IMR-90 (cell line): ENCODE measurements around the gene SOCS3. TPM values are rescaled to one million over a fixed set of nuclear protein-coding genes. Genes with fewer than 3 reads are reported as not detected.
A peak's percentile ranks its signal among the peaks of the same experiment; 100 is the strongest.

Experiments
- ATAC-seq: fragments of 200-7000 bp; cut with Tn5 transposase; 2 replicates; pipeline ENCODE4 v1.9.1; 2020; ENCODE audit warnings: low read depth, mild to moderate bottlenecking, moderate library complexity
- BruUV-seq: library from RNA; stranded (reverse); fragments of 400-500 nt; replicated peaks from 2 replicates; lab custom pipeline; 2021; lab: Mats Ljungman, UMichigan
- CTCF ChIA-PET: fragments of 300-600 bp; formaldehyde crosslinking; extraction: SDS; loops from one replicate; lab custom pipeline; 2021; ENCODE audit warnings: antibody characterized with exemption; lab: Yijun Ruan, JAX
- POLR2A ChIA-PET: fragments of 300-600 bp; sonication (Branson Sonifier 250); formaldehyde crosslinking; loops from one replicate; lab custom pipeline; 2022; ENCODE audit warnings: antibody characterized with exemption; ENCODE audit not compliant: unreplicated experiment; lab: Charles Lee
- DNase-seq: peaks from one replicate; pipeline ENCODE4 v3.0.0; 2013
- H2AFZ ChIP-seq: replicated peaks from 2 replicates; pipeline ENCODE3; 2013; ENCODE audit warnings: low read length, mild to moderate bottlenecking; ENCODE audit not compliant: poor library complexity
- H2AK5ac ChIP-seq: 2 replicates; pipeline ENCODE4 v1.6.1; 2013; ENCODE audit warnings: low read depth, low read length, inconsistent platforms
- H2AK9ac ChIP-seq: replicated peaks from 2 replicates; pipeline ENCODE3; 2013; ENCODE audit warnings: mild to moderate bottlenecking, low read depth, low read length, moderate library complexity; ENCODE audit not compliant: poor library complexity
- H2BK120ac ChIP-seq: 2 replicates; pipeline ENCODE4 v1.6.1; 2013; ENCODE audit warnings: low read depth, low read length, inconsistent platforms
- H2BK15ac ChIP-seq: 3 replicates; pipeline ENCODE4 v1.6.1; 2013; ENCODE audit warnings: low read depth, low read length, inconsistent platforms
- H2BK20ac ChIP-seq: 2 replicates; pipeline ENCODE4 v1.6.1; 2013; ENCODE audit warnings: low read depth, mild to moderate bottlenecking, inconsistent platforms, low read length, moderate library complexity
- H2BK5ac ChIP-seq: 2 replicates; pipeline ENCODE4 v1.6.1; 2013; ENCODE audit warnings: mild to moderate bottlenecking, low read depth, low read length, inconsistent platforms; ENCODE audit not compliant: poor library complexity, severe bottlenecking
- H3K14ac ChIP-seq: replicated peaks from 2 replicates; pipeline ENCODE4 v1.6.1; 2013; ENCODE audit warnings: low read depth, low read length, inconsistent platforms
- H3K18ac ChIP-seq: 2 replicates; pipeline ENCODE4 v1.6.1; 2013; ENCODE audit warnings: low read depth, low read length, control low read depth
- H3K23ac ChIP-seq: 2 replicates; pipeline ENCODE4 v1.6.1; 2013; ENCODE audit warnings: low read depth, low read length, inconsistent platforms
- H3K27ac ChIP-seq: 2 replicates; pipeline ENCODE4 v1.5.1; 2013; ENCODE audit warnings: mild to moderate bottlenecking, control low read depth, low read length; ENCODE audit not compliant: insufficient read depth
- H3K27me3 ChIP-seq: 2 replicates; pipeline ENCODE4 v1.6.1; 2013; ENCODE audit warnings: low read length; ENCODE audit not compliant: control insufficient read depth, insufficient read depth
- H3K36me3 ChIP-seq: 2 replicates; pipeline ENCODE4 v1.6.1; 2013; ENCODE audit warnings: low read length, mixed read lengths; ENCODE audit not compliant: control insufficient read depth, insufficient read depth
- H3K4ac ChIP-seq: 2 replicates; pipeline ENCODE4 v1.6.1; 2013; ENCODE audit warnings: low read depth, low read length, inconsistent platforms
- H3K4me1 ChIP-seq: 2 replicates; pipeline ENCODE4 v1.6.1; 2013; ENCODE audit warnings: low read length, mixed read lengths; ENCODE audit not compliant: control insufficient read depth, insufficient read depth
- H3K4me2 ChIP-seq: 2 replicates; pipeline ENCODE4 v1.6.1; 2013; ENCODE audit warnings: low read depth, mild to moderate bottlenecking, control low read depth, low read length, moderate library complexity
- H3K4me3 ChIP-seq: 2 replicates; pipeline ENCODE4 v1.5.1; 2013; ENCODE audit warnings: low read depth, mild to moderate bottlenecking, control low read depth, low read length, moderate library complexity; ENCODE audit not compliant: insufficient read depth
- H3K56ac ChIP-seq: 2 replicates; pipeline ENCODE4 v1.6.1; 2013; ENCODE audit warnings: low read length, inconsistent platforms; ENCODE audit not compliant: insufficient read depth; ENCODE audit errors: extremely low read depth
- H3K79me1 ChIP-seq, 2 experiments: 2 replicates each; pipeline ENCODE4 v1.6.1; 2013; ENCODE audit warnings: low read length in 2 of 2, inconsistent platforms in 1 of 2, low read depth in 1 of 2
- H3K9ac ChIP-seq: 2 replicates; pipeline ENCODE4 v1.6.1; 2013; ENCODE audit warnings: low read depth, low read length, control low read depth
- H3K9me1 ChIP-seq: 2 replicates; pipeline ENCODE4 v1.6.1; 2013; ENCODE audit warnings: low read length, inconsistent platforms; ENCODE audit not compliant: insufficient read depth
- H3K9me3 ChIP-seq: 2 replicates; pipeline ENCODE4 v1.6.1; 2013; ENCODE audit warnings: low read length; ENCODE audit not compliant: control insufficient read depth, insufficient read depth
- H4K20me1 ChIP-seq: 2 replicates; pipeline ENCODE4 v1.6.1; 2013; ENCODE audit warnings: low read length, inconsistent platforms; ENCODE audit not compliant: insufficient read depth
- H4K5ac ChIP-seq: 2 replicates; pipeline ENCODE4 v1.6.1; 2013; ENCODE audit warnings: mild to moderate bottlenecking, low read depth, low read length, control low read depth
- H4K8ac ChIP-seq, 2 experiments: 2 replicates each; pipeline ENCODE4 v1.6.1; 2013; ENCODE audit warnings: low read depth in 2 of 2, low read length in 2 of 2, control low read depth in 1 of 2, inconsistent platforms in 1 of 2
- H4K91ac ChIP-seq: 2 replicates; pipeline ENCODE4 v1.6.1; 2013; ENCODE audit warnings: low read depth, low read length, inconsistent platforms; ENCODE audit not compliant: insufficient read depth
- BHLHE40 ChIP-seq: fragments of 150-350 bp; IDR thresholded peaks from 2 replicates; pipeline ENCODE4 v1.6.1; 2016; ENCODE audit warnings: mild to moderate bottlenecking, low read depth, low read length
- CEBPB ChIP-seq: IDR thresholded peaks from 2 replicates; pipeline ENCODE4 v1.6.1; 2012; ENCODE audit warnings: low read depth, low read length, improper control_type of control experiment
- FOS ChIP-seq: fragments of 150-350 bp; IDR thresholded peaks from 2 replicates; pipeline ENCODE4 v1.6.1; 2016; ENCODE audit warnings: low read depth, low read length
- MAZ ChIP-seq: IDR thresholded peaks from 2 replicates; pipeline ENCODE4 v1.6.1; 2012; ENCODE audit warnings: low read depth, mild to moderate bottlenecking, low read length, improper control_type of control experiment, moderate library complexity, borderline replicate concordance
- MXI1 ChIP-seq: IDR thresholded peaks from 2 replicates; pipeline ENCODE4 v1.6.1; 2012; ENCODE audit warnings: low read depth, mild to moderate bottlenecking, low read length, moderate library complexity, borderline replicate concordance
- NFE2L2 ChIP-seq: fragments of 150-350 bp; IDR thresholded peaks from 2 replicates; pipeline ENCODE4 v1.6.1; 2016; ENCODE audit warnings: low read depth, mild to moderate bottlenecking, low read length
- POLR2A ChIP-seq: IDR thresholded peaks from 2 replicates; pipeline ENCODE4 v1.6.1; 2012; ENCODE audit warnings: mild to moderate bottlenecking, low read depth, low read length
- RAD21 ChIP-seq: IDR thresholded peaks from 2 replicates; pipeline ENCODE4 v1.6.1; 2012; ENCODE audit warnings: low read length, improper control_type of control experiment
- RCOR1 ChIP-seq: IDR thresholded peaks from 2 replicates; pipeline ENCODE4 v1.6.1; 2012; ENCODE audit warnings: mild to moderate bottlenecking, low read length, improper control_type of control experiment; ENCODE audit not compliant: insufficient replicate concordance
- RFX5 ChIP-seq: IDR thresholded peaks from 2 replicates; pipeline ENCODE4 v1.8.0; 2012; ENCODE audit warnings: low read depth, mild to moderate bottlenecking, low read length, moderate library complexity
- WGBS, 2 experiments: methylation state at CpG; one replicate each; pipeline versions ENCODE4 v1.1.5 to v1.1.7; 2013; ENCODE audit warnings: missing lambda C conversion rate in 2 of 2; ENCODE audit not compliant: insufficient read length in 1 of 2; ENCODE audit errors: extremely low coverage in 2 of 2; 5-methylcytosine and 5-hydroxymethylcytosine counted together
- dilution Hi-C: fragments of 300-500 bp; cut with HindIII; formaldehyde crosslinking; loops from one replicate; pipeline ENCODE4 v1.14.3; 2018; ENCODE audit warnings: low sequenced_read_pairs; ENCODE audit not compliant: unreplicated experiment
- in situ Hi-C: fragments of 300-500 bp; cut with MboI; formaldehyde crosslinking; loops from 3 replicates; pipeline ENCODE4 v1.14.3; 2019; ENCODE audit warnings: low sequenced_read_pairs, inconsistent platforms, mixed read lengths
- intact Hi-C: fragments of 100-400 bp; cut with micrococcal nuclease; formaldehyde crosslinking; loops from 2 replicates; pipeline ENCODE4 v1.10.0; 2022
- polyA plus RNA-seq, 3 experiments: library from polyadenylated mRNA; depleted of rRNA; stranded (reverse); fragments of >200 nt; gene quantifications; 2 replicates each; pipeline ENCODE4 v1.2.3, GENCODE V29; 2012; ENCODE audit warnings: low replicate concordance in 1 of 3
- total RNA-seq: library from RNA; depleted of rRNA; stranded (reverse); fragments of >200 nt; gene quantifications from 2 replicates; pipeline ENCODE4 v1.2.3, GENCODE V29; 2012
- TF ChIP-seq, protein P1 (sequence below): fragments of 150-350 bp; IDR thresholded peaks from 2 replicates; pipeline ENCODE4 v1.6.1; 2016; ENCODE audit warnings: low read depth, mild to moderate bottlenecking, low read length, moderate library complexity, borderline replicate concordance
- TF ChIP-seq, protein P2 (sequence below): conservative IDR thresholded peaks from 2 replicates; pipeline ENCODE4 v1.5.1; 2012; ENCODE audit warnings: mild to moderate bottlenecking, low read depth, low read length, improper control_type of control experiment
- TF ChIP-seq, protein P3 (sequence below): fragments of 150-350 bp; IDR thresholded peaks from 2 replicates; pipeline ENCODE4 v1.6.1; 2017; ENCODE audit warnings: mild to moderate bottlenecking, antibody characterized with exemption, low read length, low read depth

The SOCS3 gene
- total and polyA plus RNA-seq, 2 of the 4 experiments (the other 2 are of a cell fraction) = 19.2 to 19.9 TPM

DNA sequence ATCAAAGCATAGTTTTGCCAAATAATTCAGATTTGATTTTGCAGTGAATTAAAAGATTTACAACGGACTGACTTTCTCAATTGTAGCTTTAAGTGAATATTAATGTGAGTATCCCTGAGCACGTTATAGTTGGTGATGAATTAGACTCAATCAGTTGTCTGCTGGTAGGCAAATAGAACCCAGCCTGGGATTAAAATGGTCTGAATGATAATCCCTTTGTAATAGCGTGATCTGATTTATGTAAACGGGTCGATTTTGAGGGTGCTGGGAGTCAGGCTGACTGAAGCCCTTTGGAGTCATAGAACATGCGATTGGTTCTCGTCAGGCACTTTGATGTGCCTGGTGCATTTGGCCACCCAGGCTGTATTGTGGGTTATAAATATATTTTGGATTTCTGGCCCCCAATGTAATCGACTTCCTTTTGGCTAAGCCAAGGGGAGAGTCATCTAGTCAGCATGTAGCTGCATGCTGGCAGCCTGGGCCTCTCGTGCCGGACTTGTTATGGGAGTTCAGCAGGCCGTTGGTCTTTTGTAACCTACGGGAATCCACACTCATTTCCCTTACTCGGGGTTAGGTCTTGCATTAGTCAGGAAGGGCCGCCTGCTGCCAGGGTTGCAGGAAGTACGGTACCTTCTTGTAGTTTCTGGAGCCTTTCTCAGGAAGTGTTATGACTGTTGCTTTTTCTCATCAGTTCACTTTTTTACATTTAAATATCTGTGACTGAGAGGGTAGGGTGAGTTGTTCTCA is 24.0 kb upstream of the SOCS3 start:
- Histone ChIP-seq H3K56ac (peak overlapping the region; percentile 58; the same call in 1 of the 2 replicates), H3K9me3 (no peaks in the 10 kb centered on the region), H2BK5ac (peak overlapping the region; percentile 92), H3K4me2 (peak overlapping the region; percentile 77), H3K4me1 (peaks cover 35% of the 10 kb centered on the region), H3K36me3 (peaks cover 2% of the 10 kb centered on the region), H3K9me1 (peaks cover 43% of the 10 kb centered on the region), H3K18ac (peak overlapping the region; percentile 85), H2AK5ac (peak overlapping the region; percentile 73), H4K91ac (peak overlapping the region; percentile 64), H2AK9ac (no peak overlapping the region), H2BK20ac (peak overlapping the region; percentile 97; the same call in 1 of the 2 replicates), H3K27me3 (no peaks in the 10 kb centered on the region), H3K14ac (peak overlapping the region; percentile 79), H4K5ac (peak overlapping the region; percentile 71), H2AFZ (no peak overlapping the region), H3K23ac (peak overlapping the region; percentile 97), H3K9ac (peak overlapping the region; percentile 21; the same call in 1 of the 2 replicates), H2BK15ac (peak overlapping the region; percentile 80; the same call in 2 of the 3 replicates), H3K4me3 (no peak overlapping the region), H3K79me1 (peaks cover 5 to 77% of the 10 kb centered on the region in 2 experiments), H4K20me1 (peaks cover 36% of the 10 kb centered on the region; the same call in 1 of the 2 replicates), H4K8ac (peak overlapping the region; percentile 75 to 94), H2BK120ac (peak overlapping the region; percentile 97), H3K4ac (peak overlapping the region; percentile 97), H3K27ac (peak overlapping the region; percentile 95)
- no TSS peak for BruUV-seq
- CTCF ChIA-PET = interaction anchor here (0.6 to 1.7 kb wide), 2 partner anchors 23 to 73 kb away, joined by 4 read pairs; no protein-coding TSS in a partner anchor
- dilution Hi-C loops (no loop called here), in situ Hi-C loops (no loop called here), intact Hi-C loops (no loop called here)
- 44% methylated on average over 5 of the region's 15 CpGs; no CpG with 5 or more reads in 1 of the 2 experiments for WGBS, 2 experiments
- DNase-seq = peak; percentile 100
- POLR2A ChIA-PET = no interaction called here
- peak; percentile 79 for ATAC-seq
- TF ChIP-seq, protein P1, sequence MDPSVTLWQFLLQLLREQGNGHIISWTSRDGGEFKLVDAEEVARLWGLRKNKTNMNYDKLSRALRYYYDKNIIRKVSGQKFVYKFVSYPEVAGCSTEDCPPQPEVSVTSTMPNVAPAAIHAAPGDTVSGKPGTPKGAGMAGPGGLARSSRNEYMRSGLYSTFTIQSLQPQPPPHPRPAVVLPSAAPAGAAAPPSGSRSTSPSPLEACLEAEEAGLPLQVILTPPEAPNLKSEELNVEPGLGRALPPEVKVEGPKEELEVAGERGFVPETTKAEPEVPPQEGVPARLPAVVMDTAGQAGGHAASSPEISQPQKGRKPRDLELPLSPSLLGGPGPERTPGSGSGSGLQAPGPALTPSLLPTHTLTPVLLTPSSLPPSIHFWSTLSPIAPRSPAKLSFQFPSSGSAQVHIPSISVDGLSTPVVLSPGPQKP = no peak
- TF ChIP-seq BHLHE40 = peak; percentile 99
- peak; percentile 88 for TF ChIP-seq CEBPB
- TF ChIP-seq MAZ = 0 out of 2 replicates have a peak, but pooled peaks have one; percentile 17
- no peak for TF ChIP-seq RAD21
- TF ChIP-seq FOS = peak; percentile 82; the same call in 1 of the 2 replicates
- peak; percentile 64; the same call in 1 of the 2 replicates for TF ChIP-seq NFE2L2
- TF ChIP-seq, protein P2, sequence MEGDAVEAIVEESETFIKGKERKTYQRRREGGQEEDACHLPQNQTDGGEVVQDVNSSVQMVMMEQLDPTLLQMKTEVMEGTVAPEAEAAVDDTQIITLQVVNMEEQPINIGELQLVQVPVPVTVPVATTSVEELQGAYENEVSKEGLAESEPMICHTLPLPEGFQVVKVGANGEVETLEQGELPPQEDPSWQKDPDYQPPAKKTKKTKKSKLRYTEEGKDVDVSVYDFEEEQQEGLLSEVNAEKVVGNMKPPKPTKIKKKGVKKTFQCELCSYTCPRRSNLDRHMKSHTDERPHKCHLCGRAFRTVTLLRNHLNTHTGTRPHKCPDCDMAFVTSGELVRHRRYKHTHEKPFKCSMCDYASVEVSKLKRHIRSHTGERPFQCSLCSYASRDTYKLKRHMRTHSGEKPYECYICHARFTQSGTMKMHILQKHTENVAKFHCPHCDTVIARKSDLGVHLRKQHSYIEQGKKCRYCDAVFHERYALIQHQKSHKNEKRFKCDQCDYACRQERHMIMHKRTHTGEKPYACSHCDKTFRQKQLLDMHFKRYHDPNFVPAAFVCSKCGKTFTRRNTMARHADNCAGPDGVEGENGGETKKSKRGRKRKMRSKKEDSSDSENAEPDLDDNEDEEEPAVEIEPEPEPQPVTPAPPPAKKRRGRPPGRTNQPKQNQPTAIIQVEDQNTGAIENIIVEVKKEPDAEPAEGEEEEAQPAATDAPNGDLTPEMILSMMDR = no peak
- no peak for TF ChIP-seq RCOR1
- TF ChIP-seq, protein P3, sequence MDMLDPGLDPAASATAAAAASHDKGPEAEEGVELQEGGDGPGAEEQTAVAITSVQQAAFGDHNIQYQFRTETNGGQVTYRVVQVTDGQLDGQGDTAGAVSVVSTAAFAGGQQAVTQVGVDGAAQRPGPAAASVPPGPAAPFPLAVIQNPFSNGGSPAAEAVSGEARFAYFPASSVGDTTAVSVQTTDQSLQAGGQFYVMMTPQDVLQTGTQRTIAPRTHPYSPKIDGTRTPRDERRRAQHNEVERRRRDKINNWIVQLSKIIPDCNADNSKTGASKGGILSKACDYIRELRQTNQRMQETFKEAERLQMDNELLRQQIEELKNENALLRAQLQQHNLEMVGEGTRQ = no peak
- TF ChIP-seq RFX5 = no peak
- peak; percentile 71; the same call in 1 of the 2 replicates for TF ChIP-seq MXI1
- TF ChIP-seq POLR2A = no peak; the same call in 1 of the 2 replicates
